ENCODE results near the gene TUBGCP2.

TUBGCP2 gene

GRCh38 chr10:133262696-133263095 lies 46.0 kb downstream of the TUBGCP2 start:
- DNase-seq: no peak

- DNase-seq: peak; percentile 91 to 92
Measured at GRCh38 chr10:133261726-133262325, 46.8 kb downstream of the TUBGCP2 start.

GRCh38 chr10:133260895-133261725 lies 47.6 kb downstream of the TUBGCP2 start:
- DNase-seq: peak; percentile 83 to 85

DNA sequence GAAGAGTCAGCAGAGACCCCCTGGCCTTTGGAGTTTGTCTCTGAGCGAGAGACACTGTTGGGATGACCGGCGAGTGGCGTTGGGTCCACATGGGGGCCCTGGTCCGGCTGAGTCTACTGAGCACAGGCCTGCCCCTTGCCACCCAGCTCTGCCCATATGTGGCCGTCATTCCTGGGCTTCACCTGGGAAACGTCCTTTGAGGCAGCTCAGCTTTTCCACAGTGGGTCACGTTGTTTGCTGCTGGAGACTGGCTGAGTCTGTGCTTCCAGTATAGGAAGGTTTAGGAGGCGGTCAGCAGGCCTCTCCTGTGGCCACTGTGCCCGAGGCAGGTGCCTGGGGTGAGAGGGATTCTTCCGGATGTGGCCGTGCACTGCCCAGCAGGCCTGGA lies 49.1 kb downstream of the TUBGCP2 start:
- no peak for DNase-seq

- DNase-seq: peak; percentile 94
Measured at GRCh38 chr10:133258818-133259601, 49.7 kb downstream of the TUBGCP2 start.

DNA sequence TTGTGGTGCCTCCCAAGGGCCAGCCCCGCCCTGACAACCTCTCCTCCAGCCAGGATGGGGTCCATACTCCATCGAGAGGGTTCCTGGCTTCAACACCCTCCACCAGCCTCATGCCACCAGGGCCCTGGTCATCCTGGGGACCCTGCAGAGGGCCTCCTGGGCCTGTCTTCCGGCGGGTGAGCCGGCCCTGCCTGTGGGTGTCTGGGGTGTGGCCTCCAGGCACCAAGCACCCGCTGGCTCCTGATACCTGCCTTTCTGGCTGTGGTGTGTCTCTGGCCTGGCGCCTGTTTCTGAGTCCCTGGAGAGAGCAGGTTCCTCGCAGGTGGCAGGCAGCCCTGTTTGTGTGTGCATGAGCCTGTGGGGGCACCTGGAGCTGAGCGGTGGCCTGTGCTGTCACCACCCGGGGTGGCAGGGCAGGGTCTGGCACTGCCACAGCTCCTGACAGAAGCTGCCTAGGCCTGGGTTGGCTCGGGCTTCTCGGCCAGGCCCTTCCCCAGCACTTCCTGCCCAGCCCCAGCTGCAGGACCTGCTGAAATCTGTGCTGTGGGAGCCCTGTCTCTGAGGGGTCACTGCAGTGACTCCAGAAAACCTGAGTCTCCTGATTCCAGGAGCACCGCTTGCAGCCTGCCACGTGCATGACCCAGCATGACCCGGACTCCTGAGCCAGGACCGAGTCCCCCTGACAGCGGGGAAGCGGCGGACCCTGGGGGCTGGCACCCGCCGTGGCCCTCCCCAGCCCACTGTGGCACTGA lies 50.4 kb downstream of the TUBGCP2 start:
- DNase-seq: peak; percentile 71 to 77

- no peak for DNase-seq
Measured at GRCh38 chr10:133257489-133258065, 51.1 kb downstream of the TUBGCP2 start.

GRCh38 chr10:133255323-133255722 lies 53.3 kb downstream of the TUBGCP2 start:
- no peak for DNase-seq

DNA sequence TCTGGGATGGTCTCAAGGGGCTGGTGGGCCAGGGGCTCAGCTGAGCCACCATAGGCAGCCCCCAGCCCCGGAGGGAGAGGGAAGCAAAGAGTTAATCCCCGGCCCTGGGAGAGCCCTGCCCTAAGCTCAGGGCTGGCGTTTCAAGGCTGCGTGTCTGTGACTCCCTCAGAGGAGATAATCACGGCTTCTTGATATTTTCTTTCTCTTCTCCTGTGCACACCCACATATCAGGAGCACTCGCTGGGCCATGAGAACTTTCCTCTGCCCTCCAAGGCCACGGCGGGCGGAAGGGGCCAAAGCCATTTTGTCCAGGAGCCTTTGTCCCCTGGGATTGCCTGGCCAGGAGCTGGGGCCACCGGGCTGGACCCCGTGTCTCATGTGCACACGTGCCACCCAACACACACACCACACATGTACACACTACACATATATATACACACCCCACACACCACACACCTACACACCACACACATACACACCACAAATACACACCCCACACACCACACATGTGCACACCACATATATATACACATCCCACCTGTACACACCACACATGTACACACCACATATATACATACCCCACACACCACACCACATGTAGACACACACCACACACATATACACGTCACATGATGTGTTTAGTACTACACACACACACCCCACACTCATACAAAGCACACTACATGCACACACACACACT lies 54.1 kb downstream of the TUBGCP2 start:
- DNase-seq: no peak

DNA sequence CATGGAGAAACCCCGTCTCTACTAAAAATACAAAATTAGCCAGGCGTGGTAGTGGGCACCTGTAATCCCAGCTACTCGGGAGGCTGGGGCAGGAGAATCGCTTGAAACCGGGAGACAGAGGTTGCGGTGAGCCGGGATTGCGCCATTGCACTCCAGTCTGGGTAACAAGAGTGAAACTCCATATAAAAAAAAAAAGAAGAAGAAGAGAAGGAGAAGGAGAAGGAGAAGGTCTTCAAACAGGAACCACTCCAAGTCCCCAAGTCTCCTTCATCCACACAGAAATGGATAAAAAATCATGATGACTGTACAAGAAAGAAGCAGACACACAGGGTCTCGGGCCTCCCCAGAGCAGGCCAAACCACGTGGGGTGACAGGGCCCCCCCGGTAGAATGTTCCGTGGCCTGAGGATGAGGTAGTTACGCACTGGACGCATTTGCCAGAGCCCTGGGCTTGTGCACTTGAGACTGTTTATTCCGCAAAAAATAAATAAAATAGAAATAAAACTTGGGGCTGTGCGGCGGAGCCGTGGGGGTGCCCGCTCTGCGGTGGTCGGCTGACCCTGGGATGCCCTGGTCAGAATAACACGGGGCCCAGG lies 55.2 kb downstream of the TUBGCP2 start:
- DNase-seq: no peak

- no peak for DNase-seq
Measured at GRCh38 chr10:133252223-133252552, 56.5 kb downstream of the TUBGCP2 start.

- DNase-seq: no peak
Measured at GRCh38 chr10:133251388-133252222, 57.1 kb downstream of the TUBGCP2 start.

DNA sequence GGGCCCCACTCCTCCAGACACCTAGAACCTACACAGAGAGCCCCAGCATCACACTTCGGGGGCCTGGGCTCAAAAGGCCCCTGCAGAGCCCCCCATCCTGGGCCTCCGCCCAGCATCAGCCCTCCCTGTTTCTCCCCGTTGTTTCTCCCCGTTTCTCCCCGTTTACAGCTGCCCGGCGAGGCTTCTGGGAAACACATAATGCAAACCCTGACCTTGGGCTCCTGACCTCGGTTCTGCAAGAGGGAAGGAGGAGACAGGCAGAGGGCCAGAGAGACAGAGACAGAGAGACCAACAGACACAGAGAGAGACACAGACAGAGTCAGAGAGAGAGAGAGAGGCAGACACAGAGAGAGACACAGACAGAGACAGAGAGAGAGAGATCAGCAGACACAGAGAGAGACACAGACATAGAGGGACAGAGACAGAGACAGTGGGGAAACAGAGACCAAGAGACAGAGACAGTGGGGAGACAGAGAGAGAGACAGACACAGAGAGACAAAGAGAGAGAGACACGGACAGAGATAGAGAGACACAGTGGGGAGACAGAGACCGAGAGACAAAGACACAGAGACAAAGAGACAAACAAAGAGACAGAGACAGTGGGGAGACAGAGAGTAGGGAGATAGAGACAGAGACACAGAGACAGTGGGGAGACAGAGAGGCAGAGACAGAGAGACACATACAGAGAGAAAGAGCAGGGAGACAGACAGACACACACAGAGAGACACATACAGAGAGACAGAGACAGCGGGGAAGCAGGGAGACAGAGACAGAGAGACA lies 58.5 kb downstream of the TUBGCP2 start:
- no peak for DNase-seq

DNA sequence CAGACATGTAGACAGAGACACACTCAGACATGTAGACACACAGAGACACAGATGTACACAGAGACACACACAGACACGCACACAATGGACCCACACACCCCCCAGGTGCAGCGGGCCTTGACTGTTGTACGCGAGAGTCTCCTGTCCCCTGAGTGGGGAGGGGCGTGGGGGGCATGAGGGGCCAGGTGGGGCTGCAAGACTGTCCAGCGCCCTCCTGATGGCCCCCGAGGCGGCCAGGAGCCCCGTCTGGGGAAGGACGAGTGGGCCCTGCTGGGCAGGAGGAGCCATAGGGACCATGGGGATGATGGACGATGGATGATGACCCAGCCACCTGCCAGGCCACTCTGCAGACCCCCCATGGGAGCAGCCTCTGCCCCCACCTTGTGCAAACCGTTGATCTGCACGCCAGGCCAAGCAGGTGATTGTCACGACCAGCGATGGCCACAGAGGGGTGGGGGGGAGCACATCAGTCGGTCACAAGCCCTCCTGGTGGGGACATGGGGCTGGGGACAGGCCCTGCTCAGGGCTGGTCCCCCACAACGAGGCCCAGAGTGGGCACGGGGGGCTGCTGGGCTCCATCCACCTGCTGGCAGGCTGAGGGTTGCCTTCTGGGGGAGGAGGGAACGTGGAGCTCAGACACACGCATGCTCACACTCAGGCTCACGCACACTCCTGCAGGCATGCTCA lies 59.4 kb downstream of the TUBGCP2 start:
- DNase-seq: no peak

GRCh38 chr10:133248334-133248715 lies 60.3 kb downstream of the TUBGCP2 start:
- DNase-seq: no peak

DNA sequence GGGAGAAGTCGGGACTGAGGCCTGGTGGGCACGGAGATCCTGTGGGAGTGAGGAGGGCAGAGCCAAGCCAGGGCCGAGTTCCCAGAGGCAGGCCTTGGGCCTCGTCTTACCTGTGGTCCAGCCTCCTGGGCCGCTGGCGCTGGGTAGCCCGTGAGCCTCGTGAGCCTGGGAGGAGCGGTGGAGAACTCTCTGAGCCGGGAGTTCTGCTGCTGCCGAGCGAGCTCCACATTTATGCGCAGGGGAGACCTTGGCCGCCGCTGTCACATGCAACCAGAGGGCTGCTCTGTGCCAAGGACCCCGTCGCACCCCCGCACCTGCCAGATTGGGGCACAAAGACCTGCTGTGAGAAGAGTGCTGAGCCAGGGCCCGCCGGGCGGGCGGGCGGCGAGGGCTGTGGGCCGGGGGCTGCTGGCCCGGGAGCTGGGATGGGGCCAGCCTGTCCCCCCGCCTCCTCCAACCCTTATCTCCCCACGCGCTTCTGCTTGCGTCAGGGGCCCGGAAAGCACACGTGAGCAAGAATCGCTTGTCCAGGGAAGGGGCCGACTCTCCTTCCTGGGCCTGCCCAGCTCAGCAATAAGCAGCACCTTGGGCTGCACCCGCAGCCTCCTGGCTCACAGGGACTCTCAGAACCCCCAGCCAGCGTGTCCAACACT lies 60.9 kb downstream of the TUBGCP2 start:
- DNase-seq: no peak

- DNase-seq: no peak
Measured at GRCh38 chr10:133246236-133246626, 62.4 kb downstream of the TUBGCP2 start.

GRCh38 chr10:133245439-133246235 lies 63.0 kb downstream of the TUBGCP2 start:
- DNase-seq: no peak
